SK-N-SH (cell line): Measurements from ENCODE around the gene ASIC2. TPM values are rescaled to one million over a fixed set of nuclear protein-coding genes. Genes with fewer than 3 reads are reported as not detected.

ENCODE experiments used
- CTCF ChIA-PET: fragments of 300-600, 350-600 bp; formaldehyde crosslinking; extraction: SDS; loops from one replicate; lab custom pipeline; 2021; lab: Yijun Ruan, JAX
- POLR2A ChIA-PET: fragments of 350-600 bp; sonication (Branson Sonifier 250); formaldehyde crosslinking; extraction: SDS; loops from one replicate; lab custom pipeline; 2020; ENCODE audit warnings: antibody characterized with exemption, inconsistent platforms; lab: Yijun Ruan, JAX
- DNase-seq: peaks from one replicate; pipeline ENCODE4 v3.0.0; 2012
- H2AFZ ChIP-seq: fragments of 200-600 bp; sonication (generic); 2 replicates; pipeline ENCODE4 v1.8.1; 2016; ENCODE audit warnings: antibody characterized with exemption, mild to moderate bottlenecking, low read depth
- H3F3A ChIP-seq: fragments of 200-600 bp; sonication (generic); replicated peaks from 2 replicates; pipeline ENCODE3; 2016; ENCODE audit warnings: antibody characterized with exemption, mild to moderate bottlenecking; ENCODE audit not compliant: insufficient read depth
- H3K27ac ChIP-seq, 2 experiments: fragments of 200-500 bp in 1 of 2; fragments of 200-600 bp in 1 of 2; sonication (Bioruptor generic) in 1 of 2; sonication (generic), shearing (Covaris generic) in 1 of 2; 2 replicates each; pipeline versions ENCODE4 v1.5.1 to v1.6.1; 2014 to 2016; ENCODE audit warnings: low read depth in 2 of 2, inconsistent platforms in 1 of 2, low read length in 1 of 2, mild to moderate bottlenecking in 1 of 2, mixed read lengths in 1 of 2
- H3K27me3 ChIP-seq: fragments of 200-600 bp; sonication (generic), shearing (Covaris generic); 2 replicates; pipeline ENCODE4 v1.6.1; 2016; ENCODE audit warnings: mixed run types; ENCODE audit not compliant: insufficient read depth
- H3K36me3 ChIP-seq, 2 experiments: fragments of 200-500 bp in 1 of 2; fragments of 200-600 bp in 1 of 2; sonication (Bioruptor generic) in 1 of 2; sonication (generic) in 1 of 2; replicated peaks in 1 of 2; 2 replicates each; pipeline versions ENCODE3 to v1.5.1; 2014 to 2016; ENCODE audit warnings: low read length in 1 of 2, mild to moderate bottlenecking in 1 of 2; ENCODE audit not compliant: insufficient read depth in 2 of 2, control insufficient read depth in 1 of 2
- H3K4me1 ChIP-seq, 2 experiments: fragments of 200-500 bp in 1 of 2; fragments of 200-600 bp in 1 of 2; sonication (Bioruptor generic) in 1 of 2; sonication (generic), shearing (Covaris generic) in 1 of 2; 2 replicates each; pipeline versions ENCODE4 v1.5.1 to v1.6.1; 2014 to 2016; ENCODE audit warnings: low read depth in 1 of 2, low read length in 1 of 2, mixed run types in 1 of 2; ENCODE audit not compliant: insufficient read depth in 2 of 2, control insufficient read depth in 1 of 2
- H3K4me2 ChIP-seq: fragments of 200-600 bp; sonication (generic), shearing (Covaris generic); 2 replicates; pipeline ENCODE4 v1.6.1; 2017; ENCODE audit warnings: mixed run types
- H3K4me3 ChIP-seq, 2 experiments: fragments of 200-500 bp in 1 of 2; fragments of 200-600 bp in 1 of 2; sonication (Bioruptor generic) in 1 of 2; sonication (generic), shearing (Covaris generic) in 1 of 2; 2 replicates each; pipeline versions ENCODE4 v1.5.1 to v1.8.1; 2014 to 2016; ENCODE audit warnings: low read depth in 2 of 2, inconsistent platforms in 1 of 2, low read length in 1 of 2, mild to moderate bottlenecking in 1 of 2, mixed read lengths in 1 of 2, moderate library complexity in 1 of 2
- H3K79me2 ChIP-seq: fragments of 200-600 bp; sonication (generic); 2 replicates; pipeline ENCODE4 v1.8.1; 2017; ENCODE audit warnings: mild to moderate bottlenecking; ENCODE audit not compliant: insufficient read depth
- H3K9ac ChIP-seq: fragments of 200-600 bp; sonication (generic); 2 replicates; pipeline ENCODE4 v1.6.1; 2017; ENCODE audit warnings: mixed run types
- H3K9me2 ChIP-seq: fragments of 200-600 bp; sonication (generic); 2 replicates; pipeline ENCODE4 v1.6.1; 2017; ENCODE audit warnings: mixed run types
- H3K9me3 ChIP-seq: fragments of 200-600 bp; sonication (generic); 2 replicates; pipeline ENCODE4 v1.6.1; 2017; ENCODE audit warnings: mixed run types, mild to moderate bottlenecking, moderate library complexity
- H4K20me1 ChIP-seq: fragments of 200-600 bp; sonication (generic); 2 replicates; pipeline ENCODE4 v1.6.1; 2017; ENCODE audit warnings: mild to moderate bottlenecking, mixed run types; ENCODE audit not compliant: insufficient read depth
- ELF1 ChIP-seq: IDR thresholded peaks from 2 replicates; pipeline ENCODE4 v1.4.0; 2012
- EZH2phosphoT487 ChIP-seq: fragments of 200-600 bp; sonication (generic); IDR thresholded peaks from 2 replicates; pipeline ENCODE4 v1.6.1; 2017; ENCODE audit warnings: low read depth, mixed run types, mild to moderate bottlenecking, antibody characterized with exemption, moderate library complexity, borderline replicate concordance
- FOSL2 ChIP-seq: IDR thresholded peaks from 2 replicates; pipeline ENCODE4 v1.4.0; 2012; ENCODE audit warnings: low read depth, mild to moderate bottlenecking, moderate library complexity, borderline replicate concordance
- GABPA ChIP-seq: IDR thresholded peaks from 2 replicates; pipeline ENCODE4 v1.4.0; 2012; ENCODE audit warnings: low read depth, mild to moderate bottlenecking
- GATA2 ChIP-seq: sonication (generic); formaldehyde crosslinking; IDR thresholded peaks from 2 replicates; pipeline ENCODE4 v1.5.0; 2020; ENCODE audit warnings: mild to moderate bottlenecking, missing genetic modification reagents
- JUND ChIP-seq: IDR thresholded peaks from 2 replicates; pipeline ENCODE4 v1.4.0; 2012
- MAX ChIP-seq: IDR thresholded peaks from 2 replicates; pipeline ENCODE4 v1.4.0; 2012; ENCODE audit warnings: low read depth
- MEF2A ChIP-seq: IDR thresholded peaks from 2 replicates; pipeline ENCODE4 v1.4.0; 2012; ENCODE audit warnings: low read depth, borderline replicate concordance
- MXI1 ChIP-seq: IDR thresholded peaks from 2 replicates; pipeline ENCODE4 v1.6.1; 2012; ENCODE audit warnings: mild to moderate bottlenecking, low read depth, low read length, improper control_type of control experiment
- NFIC ChIP-seq: IDR thresholded peaks from 2 replicates; pipeline ENCODE4 v1.4.0; 2012; ENCODE audit warnings: borderline replicate concordance
- NRF1 ChIP-seq: IDR thresholded peaks from 2 replicates; pipeline ENCODE4 v1.6.1; 2012; ENCODE audit warnings: low read depth, mild to moderate bottlenecking, low read length
- POLR2AphosphoS5 ChIP-seq: IDR thresholded peaks from 2 replicates; pipeline ENCODE4 v1.6.1; 2012; ENCODE audit warnings: low read depth, low read length
- RXRA ChIP-seq: IDR thresholded peaks from 2 replicates; pipeline ENCODE4 v1.4.0; 2012; ENCODE audit warnings: low read depth, mild to moderate bottlenecking, borderline replicate concordance
- SMC3 ChIP-seq: IDR thresholded peaks from 2 replicates; pipeline ENCODE4 v1.6.1; 2012; ENCODE audit warnings: low read depth, low read length, improper control_type of control experiment
- TAF1 ChIP-seq: IDR thresholded peaks from 2 replicates; pipeline ENCODE4 v1.6.1; 2012; ENCODE audit warnings: low read depth, mild to moderate bottlenecking, low read length, moderate library complexity, borderline replicate concordance
- USF2 ChIP-seq: fragments of 150-350 bp; IDR thresholded peaks from 2 replicates; pipeline ENCODE4 v1.6.1; 2017; ENCODE audit warnings: antibody characterized with exemption, low read length, low read depth, borderline replicate concordance
- YY1 ChIP-seq: IDR thresholded peaks from 2 replicates; pipeline ENCODE4 v1.4.0; 2012; ENCODE audit warnings: low read depth, mild to moderate bottlenecking
- ZBTB33 ChIP-seq: IDR thresholded peaks from 2 replicates; pipeline ENCODE4 v1.4.0; 2012; ENCODE audit warnings: low read depth, borderline replicate concordance
- WGBS: methylation state at CpG from one replicate; pipeline ENCODE4 v1.1.6; 2017; ENCODE audit warnings: low lambda C conversion rate; 5-methylcytosine and 5-hydroxymethylcytosine counted together
- polyA plus RNA-seq, 3 experiments: library from polyadenylated mRNA; depleted of rRNA; stranded (reverse); fragments of >200 nt; gene quantifications; 2 replicates each; pipeline ENCODE4 v1.2.3, GENCODE V29; 2012
- TF ChIP-seq, protein P1 (sequence below): IDR thresholded peaks from 2 replicates; pipeline ENCODE4 v1.6.1; 2012; ENCODE audit warnings: mild to moderate bottlenecking, low read depth, low read length, moderate library complexity
- TF ChIP-seq, protein P2 (sequence below): IDR thresholded peaks from 2 replicates; pipeline ENCODE4; 2012

Gene ASIC2
- polyA plus RNA-seq, 1 of the 3 experiments (the other 2 are of a cell fraction): 0.08 TPM

DNA sequence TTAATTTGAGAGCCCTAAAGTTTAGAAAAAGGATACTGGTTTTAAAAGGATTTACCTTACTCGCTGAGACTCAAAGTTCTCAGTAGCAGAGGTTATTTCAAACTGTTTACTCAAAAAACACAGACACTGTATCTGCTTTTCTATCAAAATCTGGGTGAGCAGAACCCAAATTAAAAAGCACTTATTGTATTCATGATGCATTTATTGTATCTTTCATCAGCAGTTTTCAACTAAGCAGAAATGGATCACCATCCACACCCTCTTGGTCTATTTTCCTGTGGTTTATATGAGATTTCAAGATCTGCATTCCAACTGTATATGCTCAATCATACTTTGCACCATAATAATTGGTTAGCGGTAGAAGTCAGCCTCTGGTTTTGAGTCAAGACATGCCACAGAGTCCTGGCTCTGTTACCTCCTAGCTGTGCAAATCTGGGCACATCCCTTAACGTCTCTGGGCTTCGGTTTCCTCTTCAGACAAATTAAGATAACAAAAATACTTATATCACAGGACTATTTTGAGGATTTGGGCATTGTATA is 109.5 kb downstream of the ASIC2 start:
- WGBS: 13% methylated on average over 4 of the region's 4 CpGs
- CTCF ChIA-PET: no interaction called here

GRCh38 chr17:33179151-33179550 is 113.9 kb downstream of the ASIC2 start:
- Histone ChIP-seq H2AFZ (no peak overlapping the region), H3K79me2 (no peaks in the 10 kb centered on the region), H3K4me3 (no peak overlapping the region), H3K27ac (no peak overlapping the region), H3F3A (no peaks in the 10 kb centered on the region), H3K36me3 (no peaks in the 10 kb centered on the region), H4K20me1 (no peaks in the 10 kb centered on the region), H3K9me2 (no peaks in the 10 kb centered on the region), H3K4me1 (peaks cover 0 to under 1% of the 10 kb centered on the region in 2 experiments; a peak in 3 of 4 replicates), H3K9me3 (no peaks in the 10 kb centered on the region), H3K27me3 (peaks cover under 1% of the 10 kb centered on the region; the same call in 1 of the 2 replicates), H3K4me2 (no peak overlapping the region), H3K9ac (no peak overlapping the region)
- ChIA-PET POLR2A (interaction anchor here (0.6 kb wide), 1 partner anchor 494 kb away, joined by 3 read pairs; no protein-coding TSS in a partner anchor), CTCF (interaction anchor here (0.7 to 1.3 kb wide), 2 partner anchors 10 to 495 kb away, joined by 3 to 4 read pairs; no protein-coding TSS in a partner anchor)
- no peak for DNase-seq
- 31% methylated on average over 4 of the region's 4 CpGs for WGBS
- no peak for TF ChIP-seq POLR2AphosphoS5
- TF ChIP-seq MAX: no peak
- no peak for TF ChIP-seq NFIC
- TF ChIP-seq YY1: no peak
- TF ChIP-seq ELF1: no peak
- no peak for TF ChIP-seq NRF1
- TF ChIP-seq GABPA: no peak
- no peak for TF ChIP-seq USF2
- TF ChIP-seq MEF2A: no peak
- TF ChIP-seq TAF1: no peak
- TF ChIP-seq SMC3: no peak
- TF ChIP-seq, protein P1, sequence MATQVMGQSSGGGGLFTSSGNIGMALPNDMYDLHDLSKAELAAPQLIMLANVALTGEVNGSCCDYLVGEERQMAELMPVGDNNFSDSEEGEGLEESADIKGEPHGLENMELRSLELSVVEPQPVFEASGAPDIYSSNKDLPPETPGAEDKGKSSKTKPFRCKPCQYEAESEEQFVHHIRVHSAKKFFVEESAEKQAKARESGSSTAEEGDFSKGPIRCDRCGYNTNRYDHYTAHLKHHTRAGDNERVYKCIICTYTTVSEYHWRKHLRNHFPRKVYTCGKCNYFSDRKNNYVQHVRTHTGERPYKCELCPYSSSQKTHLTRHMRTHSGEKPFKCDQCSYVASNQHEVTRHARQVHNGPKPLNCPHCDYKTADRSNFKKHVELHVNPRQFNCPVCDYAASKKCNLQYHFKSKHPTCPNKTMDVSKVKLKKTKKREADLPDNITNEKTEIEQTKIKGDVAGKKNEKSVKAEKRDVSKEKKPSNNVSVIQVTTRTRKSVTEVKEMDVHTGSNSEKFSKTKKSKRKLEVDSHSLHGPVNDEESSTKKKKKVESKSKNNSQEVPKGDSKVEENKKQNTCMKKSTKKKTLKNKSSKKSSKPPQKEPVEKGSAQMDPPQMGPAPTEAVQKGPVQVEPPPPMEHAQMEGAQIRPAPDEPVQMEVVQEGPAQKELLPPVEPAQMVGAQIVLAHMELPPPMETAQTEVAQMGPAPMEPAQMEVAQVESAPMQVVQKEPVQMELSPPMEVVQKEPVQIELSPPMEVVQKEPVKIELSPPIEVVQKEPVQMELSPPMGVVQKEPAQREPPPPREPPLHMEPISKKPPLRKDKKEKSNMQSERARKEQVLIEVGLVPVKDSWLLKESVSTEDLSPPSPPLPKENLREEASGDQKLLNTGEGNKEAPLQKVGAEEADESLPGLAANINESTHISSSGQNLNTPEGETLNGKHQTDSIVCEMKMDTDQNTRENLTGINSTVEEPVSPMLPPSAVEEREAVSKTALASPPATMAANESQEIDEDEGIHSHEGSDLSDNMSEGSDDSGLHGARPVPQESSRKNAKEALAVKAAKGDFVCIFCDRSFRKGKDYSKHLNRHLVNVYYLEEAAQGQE: no peak
- no peak for TF ChIP-seq JUND
- no peak for TF ChIP-seq EZH2phosphoT487
- TF ChIP-seq, protein P2, sequence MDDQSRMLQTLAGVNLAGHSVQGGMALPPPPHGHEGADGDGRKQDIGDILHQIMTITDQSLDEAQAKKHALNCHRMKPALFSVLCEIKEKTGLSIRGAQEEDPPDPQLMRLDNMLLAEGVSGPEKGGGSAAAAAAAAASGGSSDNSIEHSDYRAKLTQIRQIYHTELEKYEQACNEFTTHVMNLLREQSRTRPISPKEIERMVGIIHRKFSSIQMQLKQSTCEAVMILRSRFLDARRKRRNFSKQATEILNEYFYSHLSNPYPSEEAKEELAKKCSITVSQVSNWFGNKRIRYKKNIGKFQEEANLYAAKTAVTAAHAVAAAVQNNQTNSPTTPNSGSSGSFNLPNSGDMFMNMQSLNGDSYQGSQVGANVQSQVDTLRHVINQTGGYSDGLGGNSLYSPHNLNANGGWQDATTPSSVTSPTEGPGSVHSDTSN: no peak
- TF ChIP-seq ZBTB33: no peak
- no peak for TF ChIP-seq FOSL2
- TF ChIP-seq MXI1: no peak

More for the DNA sequence above, 109.5 kb downstream of the ASIC2 start:
- H3F3A ChIP-seq: no peaks in the 10 kb centered on the region
- H3K4me2 ChIP-seq: no peak overlapping the region
- no peak overlapping the region for H2AFZ ChIP-seq
- no peaks in the 10 kb centered on the region for H3K36me3 ChIP-seq
- H3K4me1 ChIP-seq: peaks cover 0 to 4% of the 10 kb centered on the region in 2 experiments; a peak in 3 of 4 replicates
- H3K9ac ChIP-seq: no peak overlapping the region
- H3K9me2 ChIP-seq: no peaks in the 10 kb centered on the region
- no peak for DNase-seq
- no peak for TF ChIP-seq RXRA
- TF ChIP-seq GATA2 (CRISPR knock-in tag): peak; percentile 68
- no peak overlapping the region for H3K4me3 ChIP-seq
- H3K79me2 ChIP-seq: no peaks in the 10 kb centered on the region
- H4K20me1 ChIP-seq: no peaks in the 10 kb centered on the region
- no peak overlapping the region for H3K27ac ChIP-seq
- no peaks in the 10 kb centered on the region for H3K9me3 ChIP-seq
- peaks cover 12% of the 10 kb centered on the region; the same call in 1 of the 2 replicates for H3K27me3 ChIP-seq
- POLR2A ChIA-PET: no interaction called here
